GM12878 (cell line): ENCODE measurements around the gene PDZD7. TPM values are rescaled to one million over a fixed set of nuclear protein-coding genes. Genes with fewer than 3 reads are reported as not detected.

Experiments
- CBX3 ChIP-seq: fragments of 200-600 bp; sonication (generic); IDR thresholded peaks from 2 replicates; pipeline ENCODE4 v1.6.1; 2016; ENCODE audit warnings: low read depth, borderline replicate concordance
- CHD4 ChIP-seq: fragments of 200-600 bp; sonication (generic); IDR thresholded peaks from 2 replicates; pipeline ENCODE4 v1.6.1; 2016; ENCODE audit warnings: mild to moderate bottlenecking
- EZH2 ChIP-seq: IDR thresholded peaks from 2 replicates; pipeline ENCODE4 v1.6.1; 2012; ENCODE audit warnings: low read depth, mild to moderate bottlenecking, control low read depth, inconsistent platforms, low read length, borderline replicate concordance; ENCODE audit not compliant: control insufficient read depth
- IKZF1 ChIP-seq: fragments of 450-650 bp; conservative IDR thresholded peaks from 2 replicates; pipeline ENCODE4 v1.6.1; 2017; ENCODE audit warnings: antibody characterized with exemption, mild to moderate bottlenecking
- IKZF2 ChIP-seq, 2 experiments: fragments of 450-650 bp; IDR thresholded peaks; 2 replicates each; pipeline ENCODE4 v1.6.1; 2017; ENCODE audit warnings: mild to moderate bottlenecking in 2 of 2, moderate library complexity in 2 of 2
- MTA2 ChIP-seq: fragments of 450-650 bp; IDR thresholded peaks from 2 replicates; pipeline ENCODE4 v1.6.1; 2016; ENCODE audit warnings: low read depth, mild to moderate bottlenecking, moderate library complexity
- MYB ChIP-seq: fragments of 150-350 bp; IDR thresholded peaks from 2 replicates; pipeline ENCODE4 v1.6.1; 2014; ENCODE audit warnings: mild to moderate bottlenecking, low read depth, low read length, borderline replicate concordance
- NFIC ChIP-seq: IDR thresholded peaks from 2 replicates; pipeline ENCODE4 v1.6.1; 2012; ENCODE audit warnings: low read depth, mild to moderate bottlenecking, inconsistent platforms, low read length, moderate library complexity
- PAX8 ChIP-seq: fragments of 450-650 bp; IDR thresholded peaks from 2 replicates; pipeline ENCODE4 v1.6.1; 2017; ENCODE audit warnings: mild to moderate bottlenecking, moderate library complexity
- SMARCA5 ChIP-seq: fragments of 450-650 bp; IDR thresholded peaks from 2 replicates; pipeline ENCODE4 v1.6.1; 2017; ENCODE audit warnings: mild to moderate bottlenecking
- SMC3 ChIP-seq: IDR thresholded peaks from 2 replicates; pipeline ENCODE4 v1.6.1; 2011; ENCODE audit warnings: low read length, improper control_type of control experiment, borderline replicate concordance
- TCF3 ChIP-seq: IDR thresholded peaks from 2 replicates; pipeline ENCODE4 v1.6.1; 2012; ENCODE audit warnings: low read depth, mild to moderate bottlenecking, low read length, borderline replicate concordance; ENCODE audit not compliant: insufficient read depth
- ZBED1 ChIP-seq: IDR thresholded peaks from 2 replicates; pipeline ENCODE4 v1.6.1; 2016; ENCODE audit warnings: borderline replicate concordance
- ZNF217 ChIP-seq: fragments of 450-650 bp; IDR thresholded peaks from 2 replicates; pipeline ENCODE4 v1.6.1; 2017; ENCODE audit warnings: antibody characterized with exemption, mild to moderate bottlenecking
- ZNF24 ChIP-seq: fragments of 450-650 bp; IDR thresholded peaks from 2 replicates; pipeline ENCODE4 v1.6.1; 2017; ENCODE audit warnings: antibody characterized with exemption, mild to moderate bottlenecking
- polyA plus RNA-seq, 11 experiments: library from polyadenylated mRNA; depleted of rRNA in 4 of 11; unstranded in 6 of 11; stranded (reverse) in 5 of 11; fragments of >200 nt; fragmentation: Nextera tagmentation in 4 of 11; fragmentation: Illumina TruSeq in 1 of 11; extraction: Ambion mirVana in 4 of 11; extraction: Trizol in 1 of 11; gene quantifications; 1 replicate in 1 of 11; 2 replicates in 10 of 11; pipeline versions ENCODE4 v1.2.1 to v1.2.3, GENCODE V29; 2011 to 2016; ENCODE audit warnings: inconsistent platforms in 2 of 11, missing spikeins in 2 of 11, low read depth in 1 of 11
- total RNA-seq, 4 experiments: library from RNA; depleted of rRNA in 3 of 4; stranded (reverse); fragments of >200 nt in 3 of 4; fragmentation: Illumina TruSeq in 1 of 4; extraction: Trizol in 1 of 4; gene quantifications; 2 replicates each; pipeline versions ENCODE4 v1.2.1 to v1.2.3, GENCODE V29; 2013 to 2021
- TF ChIP-seq, protein P1 (sequence below): fragments of 450-650 bp; IDR thresholded peaks from 2 replicates; pipeline ENCODE4 v1.6.1; 2016; ENCODE audit warnings: mild to moderate bottlenecking
- TF ChIP-seq, protein P2 (sequence below): IDR thresholded peaks from 2 replicates; pipeline ENCODE4 v1.6.1; 2011; ENCODE audit warnings: borderline replicate concordance, low read depth, mild to moderate bottlenecking, moderate library complexity, low read length; ENCODE audit not compliant: insufficient read depth, poor library complexity, severe bottlenecking
- TF ChIP-seq, protein P3 (sequence below): fragments of 450-650 bp; IDR thresholded peaks from 2 replicates; pipeline ENCODE4 v1.6.1; 2018; ENCODE audit warnings: mild to moderate bottlenecking, low read depth, moderate library complexity; ENCODE audit not compliant: partially characterized antibody
- TF ChIP-seq, protein P4 (sequence below): fragments of 450-650 bp; IDR thresholded peaks from 2 replicates; pipeline ENCODE4 v1.6.1; 2016; ENCODE audit warnings: mild to moderate bottlenecking
- TF ChIP-seq, protein P5 (sequence below): fragments of 450-650 bp; conservative IDR thresholded peaks from 2 replicates; pipeline ENCODE4 v1.6.1; 2017; ENCODE audit warnings: mild to moderate bottlenecking, moderate library complexity

PDZD7 gene
- total and polyA plus RNA-seq, 10 of the 15 experiments (the other 5 are each of a cell fraction or from before 2014, with no cell fraction given), result 0.01 to 0.20 (median 0.03) TPM; not detected in 7

DNA sequence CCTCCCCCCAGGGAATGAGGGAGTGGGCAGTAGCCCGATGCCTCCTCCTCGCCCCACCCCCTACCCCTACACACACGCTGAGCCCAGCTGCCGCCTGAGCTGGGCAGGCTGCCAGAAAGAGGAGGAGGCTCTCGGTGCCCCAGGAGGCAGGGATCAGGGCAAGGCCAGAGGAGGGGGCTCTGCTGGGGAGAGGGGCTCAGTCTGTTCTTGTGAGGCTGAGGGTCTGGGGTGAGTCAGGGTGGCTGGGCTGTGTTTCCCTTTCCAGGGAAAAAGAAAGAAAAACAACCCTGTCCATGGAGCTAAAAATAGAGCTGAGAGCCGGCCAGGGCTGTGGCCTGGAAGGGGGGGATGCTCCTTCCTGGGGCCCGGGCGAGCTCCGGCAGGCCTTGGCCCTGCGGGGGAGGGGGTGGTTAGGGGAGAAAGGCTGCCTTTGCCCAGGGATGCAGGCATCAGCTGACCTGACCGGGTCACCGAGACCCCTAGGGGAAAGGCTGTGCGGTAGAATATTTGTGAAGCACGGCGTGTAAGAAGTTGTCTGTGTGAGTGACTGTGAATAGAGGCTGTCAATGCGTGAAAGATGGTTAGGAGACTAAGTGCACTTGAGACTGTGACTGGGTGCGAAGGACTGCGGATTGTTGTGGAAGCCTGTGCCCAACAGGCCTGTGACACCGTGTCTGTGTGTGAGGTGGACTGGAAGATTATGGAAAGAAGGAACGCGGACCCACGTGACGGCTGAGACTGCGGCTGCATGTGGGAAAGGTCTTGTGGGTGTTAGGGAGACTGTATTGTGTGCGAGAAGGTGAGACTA is 32.5 kb downstream of the PDZD7 start (continued):
- TF ChIP-seq TCF3, result peak; percentile 74
- TF ChIP-seq SMARCA5, result no peak
- peak; percentile 8 to 12; a peak in 2 of 4 replicates for TF ChIP-seq IKZF2 (IDR thresholded peaks at IDR 0.05)
- TF ChIP-seq, protein P1, sequence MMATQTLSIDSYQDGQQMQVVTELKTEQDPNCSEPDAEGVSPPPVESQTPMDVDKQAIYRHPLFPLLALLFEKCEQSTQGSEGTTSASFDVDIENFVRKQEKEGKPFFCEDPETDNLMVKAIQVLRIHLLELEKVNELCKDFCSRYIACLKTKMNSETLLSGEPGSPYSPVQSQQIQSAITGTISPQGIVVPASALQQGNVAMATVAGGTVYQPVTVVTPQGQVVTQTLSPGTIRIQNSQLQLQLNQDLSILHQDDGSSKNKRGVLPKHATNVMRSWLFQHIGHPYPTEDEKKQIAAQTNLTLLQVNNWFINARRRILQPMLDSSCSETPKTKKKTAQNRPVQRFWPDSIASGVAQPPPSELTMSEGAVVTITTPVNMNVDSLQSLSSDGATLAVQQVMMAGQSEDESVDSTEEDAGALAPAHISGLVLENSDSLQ, result no peak
- TF ChIP-seq, protein P2, sequence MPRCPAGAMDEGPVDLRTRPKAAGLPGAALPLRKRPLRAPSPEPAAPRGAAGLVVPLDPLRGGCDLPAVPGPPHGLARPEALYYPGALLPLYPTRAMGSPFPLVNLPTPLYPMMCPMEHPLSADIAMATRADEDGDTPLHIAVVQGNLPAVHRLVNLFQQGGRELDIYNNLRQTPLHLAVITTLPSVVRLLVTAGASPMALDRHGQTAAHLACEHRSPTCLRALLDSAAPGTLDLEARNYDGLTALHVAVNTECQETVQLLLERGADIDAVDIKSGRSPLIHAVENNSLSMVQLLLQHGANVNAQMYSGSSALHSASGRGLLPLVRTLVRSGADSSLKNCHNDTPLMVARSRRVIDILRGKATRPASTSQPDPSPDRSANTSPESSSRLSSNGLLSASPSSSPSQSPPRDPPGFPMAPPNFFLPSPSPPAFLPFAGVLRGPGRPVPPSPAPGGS, result no peak
- no peak for TF ChIP-seq IKZF1
- no peak for TF ChIP-seq MYB
- TF ChIP-seq PAX8, result no peak
- TF ChIP-seq, protein P3, sequence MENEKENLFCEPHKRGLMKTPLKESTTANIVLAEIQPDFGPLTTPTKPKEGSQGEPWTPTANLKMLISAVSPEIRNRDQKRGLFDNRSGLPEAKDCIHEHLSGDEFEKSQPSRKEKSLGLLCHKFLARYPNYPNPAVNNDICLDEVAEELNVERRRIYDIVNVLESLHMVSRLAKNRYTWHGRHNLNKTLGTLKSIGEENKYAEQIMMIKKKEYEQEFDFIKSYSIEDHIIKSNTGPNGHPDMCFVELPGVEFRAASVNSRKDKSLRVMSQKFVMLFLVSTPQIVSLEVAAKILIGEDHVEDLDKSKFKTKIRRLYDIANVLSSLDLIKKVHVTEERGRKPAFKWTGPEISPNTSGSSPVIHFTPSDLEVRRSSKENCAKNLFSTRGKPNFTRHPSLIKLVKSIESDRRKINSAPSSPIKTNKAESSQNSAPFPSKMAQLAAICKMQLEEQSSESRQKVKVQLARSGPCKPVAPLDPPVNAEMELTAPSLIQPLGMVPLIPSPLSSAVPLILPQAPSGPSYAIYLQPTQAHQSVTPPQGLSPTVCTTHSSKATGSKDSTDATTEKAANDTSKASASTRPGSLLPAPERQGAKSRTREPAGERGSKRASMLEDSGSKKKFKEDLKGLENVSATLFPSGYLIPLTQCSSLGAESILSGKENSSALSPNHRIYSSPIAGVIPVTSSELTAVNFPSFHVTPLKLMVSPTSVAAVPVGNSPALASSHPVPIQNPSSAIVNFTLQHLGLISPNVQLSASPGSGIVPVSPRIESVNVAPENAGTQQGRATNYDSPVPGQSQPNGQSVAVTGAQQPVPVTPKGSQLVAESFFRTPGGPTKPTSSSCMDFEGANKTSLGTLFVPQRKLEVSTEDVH, result no peak
- TF ChIP-seq CHD4, result no peak
- TF ChIP-seq CBX3, result no peak
- TF ChIP-seq ZBED1, result no peak
- TF ChIP-seq, protein P4, sequence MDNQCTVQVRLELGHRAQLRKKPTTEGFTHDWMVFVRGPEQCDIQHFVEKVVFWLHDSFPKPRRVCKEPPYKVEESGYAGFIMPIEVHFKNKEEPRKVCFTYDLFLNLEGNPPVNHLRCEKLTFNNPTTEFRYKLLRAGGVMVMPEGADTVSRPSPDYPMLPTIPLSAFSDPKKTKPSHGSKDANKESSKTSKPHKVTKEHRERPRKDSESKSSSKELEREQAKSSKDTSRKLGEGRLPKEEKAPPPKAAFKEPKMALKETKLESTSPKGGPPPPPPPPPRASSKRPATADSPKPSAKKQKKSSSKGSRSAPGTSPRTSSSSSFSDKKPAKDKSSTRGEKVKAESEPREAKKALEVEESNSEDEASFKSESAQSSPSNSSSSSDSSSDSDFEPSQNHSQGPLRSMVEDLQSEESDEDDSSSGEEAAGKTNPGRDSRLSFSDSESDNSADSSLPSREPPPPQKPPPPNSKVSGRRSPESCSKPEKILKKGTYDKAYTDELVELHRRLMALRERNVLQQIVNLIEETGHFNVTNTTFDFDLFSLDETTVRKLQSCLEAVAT, result peak; percentile 78
- no peak for TF ChIP-seq ZNF217
- no peak for TF ChIP-seq EZH2
- TF ChIP-seq ZNF24, result no peak
- TF ChIP-seq MTA2, result peak; percentile 22; the same call in 1 of the 2 replicates
- TF ChIP-seq NFIC, result no peak
- TF ChIP-seq SMC3, result no peak
- TF ChIP-seq, protein P5, sequence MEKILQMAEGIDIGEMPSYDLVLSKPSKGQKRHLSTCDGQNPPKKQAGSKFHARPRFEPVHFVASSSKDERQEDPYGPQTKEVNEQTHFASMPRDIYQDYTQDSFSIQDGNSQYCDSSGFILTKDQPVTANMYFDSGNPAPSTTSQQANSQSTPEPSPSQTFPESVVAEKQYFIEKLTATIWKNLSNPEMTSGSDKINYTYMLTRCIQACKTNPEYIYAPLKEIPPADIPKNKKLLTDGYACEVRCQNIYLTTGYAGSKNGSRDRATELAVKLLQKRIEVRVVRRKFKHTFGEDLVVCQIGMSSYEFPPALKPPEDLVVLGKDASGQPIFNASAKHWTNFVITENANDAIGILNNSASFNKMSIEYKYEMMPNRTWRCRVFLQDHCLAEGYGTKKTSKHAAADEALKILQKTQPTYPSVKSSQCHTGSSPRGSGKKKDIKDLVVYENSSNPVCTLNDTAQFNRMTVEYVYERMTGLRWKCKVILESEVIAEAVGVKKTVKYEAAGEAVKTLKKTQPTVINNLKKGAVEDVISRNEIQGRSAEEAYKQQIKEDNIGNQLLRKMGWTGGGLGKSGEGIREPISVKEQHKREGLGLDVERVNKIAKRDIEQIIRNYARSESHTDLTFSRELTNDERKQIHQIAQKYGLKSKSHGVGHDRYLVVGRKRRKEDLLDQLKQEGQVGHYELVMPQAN, result no peak
